Lung (tissue), 12 donors: ENCODE data around the gene ITGB1. TPM values are rescaled to one million over a fixed set of nuclear protein-coding genes. Genes with fewer than 3 reads are reported as not detected.

Experiments
- ATAC-seq: fragments of 200-7000 bp; cut with Tn5 transposase; one replicate; pipeline ENCODE4 v1.9.1; 2020; ENCODE audit warnings: moderate number of reproducible peaks; ENCODE audit not compliant: insufficient read depth, low FRiP score
- DNase-seq, 3 donors: peaks; one replicate each; pipeline ENCODE4 v3.0.0-alpha.2; 2013 to 2017
- H3K27ac ChIP-seq, 2 donors: one replicate each; pipeline ENCODE4 v1.5.1; 2013; ENCODE audit warnings: mild to moderate bottlenecking in 2 of 2, moderate library complexity in 2 of 2, control low read depth in 1 of 2, inconsistent platforms in 1 of 2, low read depth in 1 of 2, low read length in 1 of 2
- H3K27me3 ChIP-seq, 3 donors: one replicate each; pipeline ENCODE4 v1.5.1; 2013; ENCODE audit warnings: low read length in 2 of 3; ENCODE audit not compliant: control insufficient read depth in 3 of 3, insufficient read depth in 3 of 3
- H3K36me3 ChIP-seq, 4 donors: one replicate each; pipeline ENCODE4 v1.5.1; 2013; ENCODE audit warnings: low read length in 4 of 4, mild to moderate bottlenecking in 1 of 4, moderate library complexity in 1 of 4; ENCODE audit not compliant: control insufficient read depth in 4 of 4, insufficient read depth in 4 of 4
- H3K4me1 ChIP-seq, 5 donors: one replicate each; pipeline ENCODE4 v1.5.1; 2013; ENCODE audit warnings: low read length in 5 of 5, mild to moderate bottlenecking in 2 of 5, moderate library complexity in 1 of 5; ENCODE audit not compliant: control insufficient read depth in 5 of 5, insufficient read depth in 5 of 5
- H3K4me3 ChIP-seq: one replicate; pipeline ENCODE4 v1.5.1; 2013; ENCODE audit warnings: mild to moderate bottlenecking, control low read depth, moderate library complexity
- H3K9ac ChIP-seq, 2 donors: one replicate each; pipeline ENCODE4 v1.5.1; 2013; ENCODE audit warnings: low read length in 2 of 2, control low read depth in 1 of 2; ENCODE audit not compliant: insufficient read depth in 1 of 2
- H3K9me3 ChIP-seq, 4 donors: one replicate each; pipeline ENCODE4 v1.5.1; 2013; ENCODE audit warnings: low read length in 3 of 4, mild to moderate bottlenecking in 1 of 4, moderate library complexity in 1 of 4; ENCODE audit not compliant: control insufficient read depth in 4 of 4, insufficient read depth in 3 of 4
- CTCF ChIP-seq: IDR thresholded peaks from 2 replicates; pipeline ENCODE4 v1.5.1; 2012; ENCODE audit warnings: mild to moderate bottlenecking; ENCODE audit errors: control extremely low read depth, extremely low read depth
- WGBS, 2 donors: extraction: QIAGEN DNeasy Blood & Tissue Kit; methylation state at CpG; one replicate each; pipeline ENCODE4 v1.1.7; 2013; 5-methylcytosine and 5-hydroxymethylcytosine counted together
- polyA plus RNA-seq, 2 donors: library from polyadenylated mRNA; stranded (reverse); fragments of 200-250 nt; gene quantifications; one replicate each; pipeline ENCODE4 v1.2.1, GENCODE V29; 2013
- total RNA-seq, 2 donors: library from RNA; depleted of rRNA in 1 of 2; stranded (reverse); fragments of >200 nt in 1 of 2; gene quantifications; one replicate each; pipeline ENCODE4 v1.2.1, GENCODE V29; 2014 to 2021
- donor health status: control.
- donor health status: control.
- donor health status: Bipolar disorder and iron deficiency.
- donor health status: healthy.
- donor health status: DM: yes; HTN: yes; CAD: no.

The ITGB1 gene
- total and polyA plus RNA-seq, 4 donors = 105 to 445 (median 333) TPM

DNA sequence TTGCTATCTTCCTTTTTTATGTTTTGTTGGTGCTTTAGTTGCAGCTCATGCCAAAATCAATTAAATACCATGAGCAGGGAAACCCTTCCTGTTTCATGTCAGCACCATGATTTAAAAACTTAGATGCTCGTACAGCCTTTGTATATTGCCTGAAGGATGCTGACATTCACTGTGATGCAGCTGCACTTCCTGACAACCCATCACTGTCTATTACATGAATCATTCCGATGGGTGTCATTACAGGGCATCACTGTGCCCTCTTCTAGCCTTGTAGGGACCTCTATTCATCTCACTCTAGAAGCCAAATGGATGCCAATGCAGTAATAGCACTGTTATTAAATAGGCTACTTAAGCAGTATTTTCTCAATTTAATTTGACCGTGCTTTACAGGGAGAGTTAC is 18.3 kb upstream of the ITGB1 start:
- 82 to 86% methylated on average over 3 of the region's 3 CpGs for WGBS, 2 donors
- DNase-seq = no peak
- Histone ChIP-seq H3K9me3 (no peaks in the 10 kb centered on the region), H3K4me3 (no peak overlapping the region), H3K9ac (no peak overlapping the region), H3K27ac (no peak overlapping the region), H3K36me3 (no peaks in the 10 kb centered on the region), H3K27me3 (no peaks in the 10 kb centered on the region), H3K4me1 (peaks cover 0 to 13% (median 4%) of the 10 kb centered on the region in 5 donors)
- TF ChIP-seq CTCF = no peak
- ATAC-seq = no peak

- no peaks in the 10 kb centered on the region for H3K9me3 ChIP-seq
- H3K27ac ChIP-seq = no peak overlapping the region
- H3K4me1 ChIP-seq = peaks cover 0 to 7% (median 0%) of the 10 kb centered on the region in 5 donors
- DNase-seq (no peak), ATAC-seq (no peak)
- H3K4me3 ChIP-seq = no peak overlapping the region
- TF ChIP-seq CTCF = no peak
- no peak overlapping the region for H3K9ac ChIP-seq
- H3K27me3 ChIP-seq = no peaks in the 10 kb centered on the region
- no peaks in the 10 kb centered on the region for H3K36me3 ChIP-seq
These were observed 14.9 kb upstream of the ITGB1 start for GRCh38 chr10:32972929-32973328.

DNA sequence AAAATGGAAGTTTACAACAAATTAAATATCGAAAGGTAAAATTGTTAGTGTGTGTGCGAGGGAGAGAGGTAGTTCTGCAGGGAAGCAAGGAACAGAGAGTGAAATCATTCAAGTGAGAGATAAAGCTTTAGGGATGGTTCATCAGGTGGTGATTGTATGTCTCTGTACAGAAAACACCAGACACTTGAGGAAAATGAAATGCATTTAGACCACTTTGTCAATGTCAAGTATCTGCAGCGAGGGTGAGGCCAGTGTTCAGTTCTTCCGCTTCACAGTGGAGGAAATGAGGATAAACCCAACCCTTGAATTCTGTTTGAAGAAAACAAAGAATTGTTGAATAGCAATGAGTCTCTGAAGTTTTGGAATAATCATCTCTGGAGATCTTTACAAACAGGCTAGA is 14.4 kb upstream of the ITGB1 start:
- DNase-seq (no peak), ATAC-seq (no peak)
- Histone ChIP-seq H3K4me1 (peaks cover 0 to 7% (median 0%) of the 10 kb centered on the region in 5 donors), H3K27me3 (no peaks in the 10 kb centered on the region), H3K4me3 (no peak overlapping the region), H3K36me3 (no peaks in the 10 kb centered on the region), H3K9me3 (no peaks in the 10 kb centered on the region), H3K27ac (no peak overlapping the region), H3K9ac (no peak overlapping the region)
- TF ChIP-seq CTCF = no peak
- 70 to 73% methylated on average over 4 of the region's 4 CpGs for WGBS, 2 donors

DNA sequence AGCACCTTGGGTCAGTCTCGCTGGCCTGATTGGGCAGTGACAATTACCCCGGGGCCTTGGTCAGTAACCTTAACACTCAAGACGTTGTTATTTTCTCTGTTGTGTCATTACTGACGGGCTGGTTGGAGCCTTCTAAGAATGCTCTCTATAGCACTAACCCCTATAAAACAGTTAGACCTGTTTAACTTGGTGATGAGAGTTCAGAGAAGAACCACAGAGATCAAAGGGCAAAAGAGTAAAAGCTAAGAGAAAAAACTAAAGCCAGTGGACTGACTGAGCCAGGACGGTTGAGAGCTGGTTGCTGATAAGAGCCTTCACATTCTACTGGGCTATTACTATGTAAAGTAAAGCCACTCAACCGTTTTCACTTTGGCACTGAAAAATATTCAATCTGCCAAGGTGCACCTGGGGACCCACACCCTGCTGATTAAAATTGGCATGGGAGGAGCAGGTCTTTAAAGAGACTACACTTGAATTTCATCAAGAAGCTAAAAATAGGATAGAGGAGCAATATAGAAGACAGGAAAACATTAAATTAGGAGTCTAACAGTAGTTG is 13.6 kb upstream of the ITGB1 start:
- Histone ChIP-seq H3K9ac (no peak overlapping the region), H3K27ac (peak overlapping the region in 1 of 2 donors; percentile 53), H3K36me3 (no peaks in the 10 kb centered on the region), H3K9me3 (no peaks in the 10 kb centered on the region), H3K27me3 (no peaks in the 10 kb centered on the region), H3K4me1 (peaks cover 0 to 7% (median 0%) of the 10 kb centered on the region in 5 donors), H3K4me3 (no peak overlapping the region)
- DNase-seq (no peak), ATAC-seq (no peak)
- 58 to 69% methylated on average over 6 of the region's 6 CpGs for WGBS, 2 donors
- TF ChIP-seq CTCF = no peak
